IPS-15b (cell line): ENCODE data around the gene XRCC3.

Experiments used
- H3K27me3 ChIP-seq: one replicate; pipeline ENCODE4 v1.6.1; 2013; ENCODE audit warnings: low read length; ENCODE audit not compliant: control insufficient read depth, insufficient read depth
- H3K36me3 ChIP-seq: one replicate; pipeline ENCODE4 v1.6.1; 2013; ENCODE audit warnings: low read length; ENCODE audit not compliant: control insufficient read depth, insufficient read depth
- H3K4me1 ChIP-seq: one replicate; pipeline ENCODE4 v1.6.1; 2013; ENCODE audit warnings: mild to moderate bottlenecking, low read length; ENCODE audit not compliant: control insufficient read depth, insufficient read depth
- H3K4me3 ChIP-seq: one replicate; pipeline ENCODE4 v1.5.1; 2013; ENCODE audit warnings: low read depth, low read length
- H3K9ac ChIP-seq: one replicate; pipeline ENCODE4 v1.6.1; 2013; ENCODE audit warnings: low read depth, mild to moderate bottlenecking, low read length
- H3K9me3 ChIP-seq: one replicate; pipeline ENCODE4 v1.6.1; 2013; ENCODE audit warnings: mild to moderate bottlenecking, low read length; ENCODE audit not compliant: control insufficient read depth, insufficient read depth

The XRCC3 gene

GRCh38 chr14:103718572-103718971 is 3.3 kb upstream of the XRCC3 start:
- Histone ChIP-seq H3K4me3 (no peak overlapping the region), H3K9ac (no peak overlapping the region), H3K9me3 (no peaks in the 10 kb centered on the region), H3K27me3 (no peaks in the 10 kb centered on the region), H3K4me1 (no peaks in the 10 kb centered on the region), H3K36me3 (peaks cover 5% of the 10 kb centered on the region)

DNA sequence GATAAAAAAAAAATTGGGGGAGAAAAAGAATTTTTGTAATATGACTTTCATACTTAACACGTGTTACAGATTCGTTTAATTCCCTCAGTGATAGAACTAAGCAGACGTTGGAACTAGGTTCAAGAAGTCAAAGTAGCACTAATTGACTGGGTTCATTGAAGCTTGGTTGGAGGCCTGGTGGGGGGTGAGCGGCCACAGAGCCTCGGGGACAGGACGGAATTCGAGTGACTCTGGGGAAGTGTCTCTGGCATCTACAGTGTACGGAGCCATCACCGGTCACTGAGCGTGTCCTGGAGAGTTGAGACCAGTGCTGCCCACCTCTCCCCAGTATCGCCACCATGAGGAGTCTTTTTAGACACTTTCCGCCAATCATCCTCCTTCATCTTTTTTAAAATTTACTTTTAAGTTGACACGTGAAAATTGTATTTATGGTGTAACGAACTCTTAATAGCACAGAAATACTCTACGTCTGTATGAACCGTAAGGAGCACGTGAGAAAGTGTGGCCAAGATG is 1.7 kb upstream of the XRCC3 start:
- no peaks in the 10 kb centered on the region for H3K27me3 ChIP-seq
- H3K4me1 ChIP-seq, result peaks cover 2% of the 10 kb centered on the region
- no peak overlapping the region for H3K9ac ChIP-seq

DNA sequence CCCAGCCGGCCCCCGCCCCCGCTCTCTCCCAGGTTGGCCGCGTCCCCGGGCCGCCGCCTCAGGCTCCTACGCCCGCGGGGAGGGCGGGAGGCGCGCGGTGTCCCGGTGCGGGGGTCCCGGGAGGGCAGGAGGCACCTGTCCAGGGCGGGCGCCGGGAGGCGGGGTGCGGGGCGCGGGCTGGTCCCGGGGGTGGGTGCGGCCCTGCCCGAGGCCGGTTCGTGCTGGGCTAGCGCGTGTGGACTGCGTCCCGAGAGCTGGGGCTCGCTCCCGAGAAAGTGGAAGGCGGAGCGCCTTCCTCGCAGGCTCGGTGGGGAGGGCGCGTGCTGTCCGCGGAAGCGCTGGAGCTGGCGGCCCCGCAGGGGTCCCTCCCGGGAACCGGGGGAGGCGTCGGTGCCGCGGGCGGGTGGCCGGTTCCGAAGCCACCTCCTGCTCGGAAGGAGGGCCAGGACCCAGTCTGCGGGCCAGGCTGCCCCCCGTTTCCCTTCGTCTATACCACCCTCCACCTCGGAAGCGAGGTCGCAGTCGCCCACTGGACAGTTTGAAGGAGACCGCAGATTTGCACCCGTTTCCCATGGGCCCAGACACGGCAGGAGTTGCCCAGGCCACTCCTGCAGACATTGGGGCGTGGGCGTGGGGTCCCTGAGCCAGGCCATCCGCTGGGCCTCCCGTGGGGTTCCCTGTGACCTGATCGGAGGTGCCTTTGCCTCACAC is 995 bp upstream of the XRCC3 start:
- peak overlapping the region; percentile 67 for H3K4me3 ChIP-seq
- H3K36me3 ChIP-seq, result peaks cover 9% of the 10 kb centered on the region
- H3K9me3 ChIP-seq, result no peaks in the 10 kb centered on the region
- H3K4me1 ChIP-seq, result peaks cover 2% of the 10 kb centered on the region
- H3K9ac ChIP-seq, result peak overlapping the region; percentile 50
- H3K27me3 ChIP-seq, result no peaks in the 10 kb centered on the region

More for the DNA sequence above, 1.7 kb upstream of the XRCC3 start:
- Histone ChIP-seq H3K36me3 (peaks cover 9% of the 10 kb centered on the region), H3K4me3 (peak overlapping the region; percentile 67), H3K9me3 (no peaks in the 10 kb centered on the region)

DNA sequence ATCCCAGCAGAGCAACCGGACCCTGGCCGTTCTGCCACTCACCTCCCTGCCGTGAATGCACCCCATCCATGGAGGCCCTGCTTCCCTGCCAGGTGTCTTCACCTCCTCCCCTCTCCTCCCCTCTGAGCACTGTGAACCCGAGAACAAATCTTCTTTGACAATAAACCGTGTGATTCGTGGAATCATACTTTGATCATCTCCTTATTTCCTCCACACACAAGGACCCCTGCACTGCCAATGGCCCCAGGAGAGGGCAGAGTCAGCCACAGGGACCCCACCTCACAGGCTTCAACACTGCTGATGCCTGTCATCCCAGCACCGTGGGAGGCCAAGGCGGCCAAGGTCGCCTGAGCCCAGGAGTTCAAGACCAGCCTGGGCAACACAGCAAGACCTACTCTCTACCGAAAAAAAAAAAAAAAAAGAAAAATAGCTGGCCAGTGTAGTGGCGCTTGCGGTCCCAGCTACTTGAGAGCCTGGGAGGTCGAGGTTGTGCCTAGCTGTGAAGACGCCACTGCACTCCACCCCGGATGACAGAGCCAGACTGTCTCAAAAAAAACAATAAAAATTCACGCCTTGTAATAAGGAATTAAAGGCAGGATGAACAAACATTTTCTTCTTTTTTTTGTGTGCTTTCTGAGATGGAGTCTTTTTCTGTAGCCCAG is 1.1 kb downstream of the XRCC3 start:
- Histone ChIP-seq H3K4me1 (peaks cover 2% of the 10 kb centered on the region), H3K9ac (no peak overlapping the region), H3K4me3 (peak overlapping the region; percentile 58), H3K36me3 (peaks cover 18% of the 10 kb centered on the region), H3K27me3 (no peaks in the 10 kb centered on the region), H3K9me3 (no peaks in the 10 kb centered on the region)

DNA sequence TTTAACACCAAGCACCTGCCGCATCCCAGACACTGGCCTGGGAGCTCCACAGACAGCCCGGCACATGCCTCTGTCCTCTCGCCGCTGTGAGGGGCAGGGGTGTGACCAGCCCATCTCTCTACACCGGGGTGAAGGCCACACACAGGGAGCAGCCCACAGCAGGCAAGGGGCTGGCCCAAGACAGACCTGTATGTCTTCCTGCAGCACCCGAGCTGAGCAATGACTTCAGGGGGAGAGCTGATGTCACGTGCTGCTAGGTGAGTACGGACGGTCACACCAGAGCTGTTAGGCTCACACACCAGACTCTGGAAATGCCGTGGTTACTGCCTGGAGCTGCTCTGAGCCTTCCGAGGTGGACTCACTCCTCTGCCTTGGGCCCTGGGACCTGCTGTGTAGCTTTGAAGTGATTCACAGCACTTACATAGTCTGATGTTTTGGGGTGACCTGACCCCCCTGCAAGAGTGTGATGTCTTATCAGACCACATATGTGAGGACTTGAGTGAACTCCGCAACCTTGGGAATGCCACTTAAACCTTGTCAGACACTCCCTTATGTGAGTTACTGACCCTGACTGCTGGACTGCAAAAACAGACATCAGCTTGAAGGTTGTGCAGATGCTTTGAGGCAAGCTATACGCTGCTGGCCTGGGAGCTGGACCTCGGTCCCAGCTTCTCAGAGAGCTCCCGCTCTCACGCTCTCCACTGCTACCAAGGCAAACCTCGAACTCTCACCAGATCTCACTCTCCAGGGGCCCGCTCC is 1.8 kb downstream of the XRCC3 start:
- H3K4me1 ChIP-seq, result peaks cover 2% of the 10 kb centered on the region
- no peaks in the 10 kb centered on the region for H3K9me3 ChIP-seq
- H3K27me3 ChIP-seq, result no peaks in the 10 kb centered on the region
- H3K36me3 ChIP-seq, result peaks cover 18% of the 10 kb centered on the region
- H3K9ac ChIP-seq, result peak overlapping the region; percentile 24
- no peak overlapping the region for H3K4me3 ChIP-seq

GRCh38 chr14:103712633-103713247 is 2.5 kb downstream of the XRCC3 start:
- H3K27me3 ChIP-seq, result no peaks in the 10 kb centered on the region
- no peaks in the 10 kb centered on the region for H3K9me3 ChIP-seq
- peak overlapping the region; percentile 24 for H3K9ac ChIP-seq
- peaks cover 2% of the 10 kb centered on the region for H3K4me1 ChIP-seq
- no peak overlapping the region for H3K4me3 ChIP-seq
- H3K36me3 ChIP-seq, result peaks cover 25% of the 10 kb centered on the region

DNA sequence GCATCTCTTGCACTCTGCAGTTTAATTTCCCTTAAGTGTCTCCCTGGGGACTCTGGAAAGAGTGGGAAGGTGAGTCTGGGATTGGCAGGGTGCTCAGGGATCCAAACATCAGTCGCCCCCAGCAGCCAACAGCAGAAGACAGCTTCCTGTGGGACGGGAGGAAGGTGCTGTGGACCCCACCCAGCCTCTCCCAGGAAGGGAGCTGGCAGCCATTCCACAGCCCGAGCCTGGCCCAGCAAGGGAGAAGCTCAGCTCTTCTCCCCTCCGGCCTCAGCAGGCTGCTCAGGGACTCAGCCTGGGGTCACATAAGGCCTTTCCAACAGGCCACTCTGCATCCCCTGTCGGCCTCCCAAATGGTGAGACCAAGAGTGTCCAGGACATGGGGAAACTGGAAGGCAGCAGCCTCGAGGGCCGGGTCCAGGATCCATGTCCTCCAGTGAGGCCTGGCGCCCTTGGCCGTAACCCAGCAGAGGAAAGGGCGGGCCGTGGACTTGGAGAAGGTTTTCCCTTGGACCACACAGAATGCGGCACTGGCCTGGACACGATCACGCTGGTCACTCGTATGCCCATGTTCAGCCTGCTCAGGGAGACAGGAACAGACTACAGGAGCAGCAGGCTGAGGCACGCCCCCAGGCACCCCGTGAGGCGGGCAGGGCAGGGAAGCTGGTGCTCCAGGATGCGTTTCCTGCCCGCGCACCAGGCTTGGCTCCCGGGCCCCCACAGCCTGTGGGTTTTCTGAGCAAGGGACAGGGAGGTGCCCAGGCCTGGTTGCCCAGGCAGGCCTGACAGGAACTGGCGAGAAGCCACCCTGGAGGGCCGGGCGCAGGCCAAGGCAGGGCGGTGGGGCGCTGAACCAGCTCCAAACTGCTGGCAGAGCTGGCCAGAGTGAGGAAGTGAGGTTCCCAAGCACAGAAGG is 3.5 kb downstream of the XRCC3 start:
- Histone ChIP-seq H3K4me3 (no peak overlapping the region), H3K4me1 (peaks cover 2% of the 10 kb centered on the region), H3K9me3 (no peaks in the 10 kb centered on the region), H3K9ac (no peak overlapping the region), H3K27me3 (no peaks in the 10 kb centered on the region), H3K36me3 (peaks cover 34% of the 10 kb centered on the region)

DNA sequence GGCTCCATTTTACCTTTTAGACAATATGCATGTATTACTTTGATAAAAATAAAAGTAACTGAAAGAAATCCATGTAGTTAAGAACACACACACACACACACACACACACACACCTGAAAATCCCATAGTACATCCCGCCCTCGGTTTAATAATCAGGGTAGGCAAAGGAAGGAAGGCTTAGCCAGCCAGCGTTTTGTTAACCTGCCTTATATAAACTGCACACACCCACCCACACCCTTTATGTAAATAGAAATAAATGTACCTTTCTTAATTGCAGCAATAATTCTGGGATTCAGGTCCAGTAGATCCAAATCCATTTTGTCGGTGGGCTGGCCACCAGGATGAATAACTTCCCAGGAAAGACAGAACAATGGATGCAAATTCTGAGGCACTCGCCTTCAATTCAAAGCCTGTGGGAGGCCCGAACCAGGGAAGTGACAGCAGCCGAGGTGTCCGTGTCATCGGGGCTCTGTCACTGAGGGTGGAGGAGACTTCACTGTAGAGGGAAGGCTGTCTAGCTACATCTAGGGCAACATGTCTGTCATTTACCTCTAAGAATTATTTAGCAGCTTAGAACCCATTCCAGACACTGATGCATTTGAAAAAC is 4.4 kb downstream of the XRCC3 start:
- Histone ChIP-seq H3K9me3 (no peaks in the 10 kb centered on the region), H3K9ac (no peak overlapping the region), H3K4me3 (no peak overlapping the region), H3K27me3 (no peaks in the 10 kb centered on the region), H3K36me3 (peaks cover 43% of the 10 kb centered on the region), H3K4me1 (peaks cover 2% of the 10 kb centered on the region)

DNA sequence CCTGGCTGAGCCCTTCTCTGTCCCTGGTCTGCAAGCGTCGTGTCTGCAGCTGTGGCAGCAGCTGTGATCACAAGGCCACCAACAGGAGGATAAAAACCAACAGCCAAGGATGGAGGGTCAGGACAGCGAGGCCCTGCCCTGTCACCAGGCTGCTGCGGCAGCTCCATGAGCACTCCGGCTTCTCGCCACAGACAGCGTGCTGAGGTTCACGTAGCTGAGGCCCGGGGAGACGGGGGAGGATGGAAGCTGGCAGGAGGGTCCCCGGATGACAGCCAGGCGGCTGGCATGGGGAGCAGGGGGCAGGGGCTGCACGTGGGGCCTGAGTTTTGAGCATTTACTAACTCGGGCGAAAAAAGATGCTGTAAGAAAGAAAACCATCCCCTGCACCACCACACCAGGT is 5.4 kb downstream of the XRCC3 start:
- peaks cover 2% of the 10 kb centered on the region for H3K4me1 ChIP-seq
- H3K36me3 ChIP-seq, result peaks cover 52% of the 10 kb centered on the region
- no peak overlapping the region for H3K9ac ChIP-seq
- no peak overlapping the region for H3K4me3 ChIP-seq
- no peaks in the 10 kb centered on the region for H3K27me3 ChIP-seq
- no peaks in the 10 kb centered on the region for H3K9me3 ChIP-seq

- Histone ChIP-seq H3K9ac (no peak overlapping the region), H3K9me3 (no peaks in the 10 kb centered on the region), H3K36me3 (peaks cover 55% of the 10 kb centered on the region), H3K4me3 (no peak overlapping the region), H3K4me1 (peaks cover 2% of the 10 kb centered on the region), H3K27me3 (no peaks in the 10 kb centered on the region)
Measured at GRCh38 chr14:103708750-103709187, 6.5 kb downstream of the XRCC3 start.
